ENCODE results near the gene NAA50. TPM values are rescaled to one million over a fixed set of nuclear protein-coding genes. Genes with fewer than 3 reads are reported as not detected.

Gene NAA50
- total RNA-seq, 1 donor = 169 TPM

- Histone ChIP-seq H3K9me3 (ENCODE audit: low read depth, low read length) (no peaks in the 10 kb centered on the region), H3K79me2 (ENCODE audit: insufficient read depth, low read length) (peaks cover 82% of the 10 kb centered on the region), H3K4me1 (ENCODE audit: insufficient read depth, low read length) (peaks cover 38% of the 10 kb centered on the region), H2AFZ (ENCODE audit: low read length) (peak overlapping the region; percentile 88), H3K4me3 (ENCODE audit: insufficient read depth, low read length) (peak overlapping the region; percentile 93), H3K27me3 (ENCODE audit: insufficient read depth, low read length) (no peaks in the 10 kb centered on the region), H4K20me1 (ENCODE audit: insufficient read depth, low read length) (peaks cover 21% of the 10 kb centered on the region), H3K4me2 (ENCODE audit: insufficient read depth, low read length) (peak overlapping the region; percentile 89), H3K36me3 (ENCODE audit: insufficient read depth, low read length) (no peaks in the 10 kb centered on the region), H3K27ac (ENCODE audit: low read depth, low read length) (peak overlapping the region; percentile 100)
- no peak for DNase-seq (ENCODE audit: insufficient read length, low spot score, missing footprints)
- no peak for TF ChIP-seq CTCF (IDR thresholded peaks at IDR 0.05; ENCODE audit: extremely low read depth, low read depth, low read length)
These were observed 1.4 kb upstream of the NAA50 start for GRCh38 chr3:113747283-113748046.

- Histone ChIP-seq H3K27me3 (ENCODE audit: insufficient read depth, low read length) (no peaks in the 10 kb centered on the region), H3K36me3 (ENCODE audit: insufficient read depth, low read length) (no peaks in the 10 kb centered on the region), H3K4me1 (ENCODE audit: insufficient read depth, low read length) (peaks cover 40% of the 10 kb centered on the region), H4K20me1 (ENCODE audit: insufficient read depth, low read length) (peaks cover 27% of the 10 kb centered on the region), H3K4me3 (ENCODE audit: insufficient read depth, low read length) (peak within 1 kb of the TSS; percentile 93), H3K79me2 (ENCODE audit: insufficient read depth, low read length) (peaks cover 84% of the 10 kb centered on the region), H3K9me3 (ENCODE audit: low read depth, low read length) (no peaks in the 10 kb centered on the region), H3K4me2 (ENCODE audit: insufficient read depth, low read length) (peak within 1 kb of the TSS; percentile 89), H2AFZ (ENCODE audit: low read length) (peak within 1 kb of the TSS; percentile 88), H3K27ac (ENCODE audit: low read depth, low read length) (peak within 1 kb of the TSS; percentile 100)
- peak; percentile 91 for DNase-seq (ENCODE audit: insufficient read length, low spot score, missing footprints)
- no peak for TF ChIP-seq CTCF (IDR thresholded peaks at IDR 0.05; ENCODE audit: extremely low read depth, low read depth, low read length)
These were observed 666 bp upstream of the NAA50 start, which contains the start of gene ATP6V1A for GRCh38 chr3:113746548-113747282. ATP6V1A (plus strand) TSS chr3:113747035; CDS start chr3:113778754, 31,719 bp downstream.

DNA sequence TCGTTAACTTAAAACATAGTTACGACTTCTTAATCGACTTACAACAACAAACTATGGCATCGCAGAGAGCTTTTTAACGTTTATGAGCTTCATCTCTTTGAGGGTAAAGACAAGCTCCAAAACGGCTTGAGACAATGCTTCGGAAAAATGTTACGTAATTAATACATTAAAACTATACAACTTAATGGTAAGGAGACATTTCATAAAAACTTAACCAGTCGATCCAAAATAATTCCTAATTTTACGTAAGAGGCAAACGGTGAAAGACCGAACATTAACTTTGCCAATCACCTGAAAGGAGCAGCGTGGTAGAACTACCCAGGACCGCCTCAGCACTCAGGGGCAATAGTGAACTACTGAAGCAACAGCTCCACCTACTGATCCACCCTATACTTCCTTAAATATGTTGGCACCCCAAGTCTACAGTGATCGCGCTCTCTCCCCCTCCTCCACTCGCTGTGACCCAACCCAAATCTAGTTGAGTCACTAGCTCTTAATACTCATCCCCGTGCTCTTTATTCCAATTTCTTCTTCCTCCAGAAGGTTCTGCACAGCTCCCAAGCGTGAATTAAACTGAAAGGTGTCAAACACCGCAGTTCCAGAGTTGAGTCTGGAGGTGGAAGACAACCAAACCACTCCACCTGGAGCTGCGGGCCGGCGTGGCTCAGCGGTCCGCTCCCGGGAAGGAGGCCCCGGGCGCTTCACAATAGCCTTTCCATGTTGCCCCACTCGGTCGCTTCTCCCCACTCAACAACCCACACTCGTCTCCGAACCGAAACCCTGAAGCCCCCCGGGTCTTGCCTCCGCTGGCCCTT lies 901 bp downstream of the NAA50 start:
- TF ChIP-seq CTCF (IDR thresholded peaks at IDR 0.05; ENCODE audit: extremely low read depth, low read depth, low read length) = peak; percentile 71
- Histone ChIP-seq H3K4me2 (ENCODE audit: insufficient read depth, low read length) (peak overlapping the region; percentile 89), H3K27ac (ENCODE audit: low read depth, low read length) (peak overlapping the region; percentile 100), H4K20me1 (ENCODE audit: insufficient read depth, low read length) (peaks cover 33% of the 10 kb centered on the region), H3K79me2 (ENCODE audit: insufficient read depth, low read length) (peaks cover 91% of the 10 kb centered on the region), H3K27me3 (ENCODE audit: insufficient read depth, low read length) (no peaks in the 10 kb centered on the region), H3K4me1 (ENCODE audit: insufficient read depth, low read length) (peaks cover 47% of the 10 kb centered on the region), H3K36me3 (ENCODE audit: insufficient read depth, low read length) (no peaks in the 10 kb centered on the region), H3K9me3 (ENCODE audit: low read depth, low read length) (no peaks in the 10 kb centered on the region), H3K4me3 (ENCODE audit: insufficient read depth, low read length) (peak overlapping the region; percentile 93), H2AFZ (ENCODE audit: low read length) (peak overlapping the region; percentile 13)
- DNase-seq (ENCODE audit: insufficient read length, low spot score, missing footprints) = peak; percentile 94
